ENCODE data around the gene C2CD3. TPM values are rescaled to one million over a fixed set of nuclear protein-coding genes. Genes with fewer than 3 reads are reported as not detected.

The C2CD3 gene
- total and polyA plus RNA-seq, 9 of the 15 experiments (the other 6 are each of a cell fraction or from before 2014, with no cell fraction given) = 4.4 to 20.2 (median 15.4) TPM

- peak; percentile 93 for TF ChIP-seq ZBTB9 (CRISPR knock-in tag; IDR thresholded peaks at IDR 0.05)
- peak in 1 of 2 experiments; percentile 74; a peak in 1 of 4 replicates for TF ChIP-seq UBTF (IDR thresholded peaks at IDR 0.05; ENCODE audit: borderline replicate concordance in 1 of 2, low read depth in 2 of 2, low read length in 2 of 2)
- TF ChIP-seq ZNF431 (CRISPR knock-in tag; IDR thresholded peaks at IDR 0.05) = peak; percentile 83
- TF ChIP-seq MYNN (IDR thresholded peaks at IDR 0.05) = peak; percentile 80
- no peak for TF ChIP-seq MYNN (CRISPR knock-in tag; IDR thresholded peaks at IDR 0.05)
- TF ChIP-seq JUN (IDR thresholded peaks at IDR 0.05; ENCODE audit: borderline replicate concordance, low read depth, low read length) = peak; percentile 83
- TF ChIP-seq JUN (CRISPR knock-in tag; IDR thresholded peaks at IDR 0.05; ENCODE audit: borderline replicate concordance) = no peak
- no peak for TF ChIP-seq FIP1L1 (IDR thresholded peaks at IDR 0.05; ENCODE audit: low read depth, low read length, poor library complexity, severe bottlenecking)
- peak; percentile 34 for TF ChIP-seq ASH1L (IDR thresholded peaks at IDR 0.05; ENCODE audit: borderline replicate concordance, low read depth, partially characterized antibody)
- TF ChIP-seq ZNF324 (CRISPR knock-in tag; IDR thresholded peaks at IDR 0.05) = 0 out of 2 replicates have a peak, but pooled peaks have one; percentile 64
- peak; percentile 95 for TF ChIP-seq SMARCE1 (IDR thresholded peaks at IDR 0.05)
- peak; percentile 95 for TF ChIP-seq CBFB (CRISPR knock-in tag; IDR thresholded peaks at IDR 0.05)
- peak; percentile 26; the same call in 1 of the 2 replicates for TF ChIP-seq ZEB2 (IDR thresholded peaks at IDR 0.05)
- TF ChIP-seq MCM5 (IDR thresholded peaks at IDR 0.05; ENCODE audit: low read depth) = no peak
- peak; percentile 99 for TF ChIP-seq TEAD4 (IDR thresholded peaks at IDR 0.05; ENCODE audit: low read length)
- no peak for TF ChIP-seq TEAD4 (CRISPR knock-in tag; IDR thresholded peaks at IDR 0.05; ENCODE audit: borderline replicate concordance)
- peak; percentile 92 for TF ChIP-seq ZNF766 (CRISPR knock-in tag; conservative IDR thresholded peaks at IDR 0.05)
- peak; percentile 69 for TF ChIP-seq ETV1 (tag; conservative IDR thresholded peaks at IDR 0.05; ENCODE audit: low read depth)
- TF ChIP-seq ZNF143 (CRISPR knock-in tag; IDR thresholded peaks at IDR 0.05) = no peak
- peak; percentile 88 for TF ChIP-seq ETV5 (CRISPR knock-in tag; IDR thresholded peaks at IDR 0.05; ENCODE audit: low read depth)
- TF ChIP-seq SNIP1 (IDR thresholded peaks at IDR 0.05; ENCODE audit: low read depth) = no peak
- no peak for TF ChIP-seq RFX1 (IDR thresholded peaks at IDR 0.05)
- TF ChIP-seq KAT8 (IDR thresholded peaks at IDR 0.05; ENCODE audit: low read depth) = no peak
- no peak for TF ChIP-seq ZNF282 (CRISPR knock-in tag; IDR thresholded peaks at IDR 0.05)
- TF ChIP-seq MYBL2 (IDR thresholded peaks at IDR 0.05; ENCODE audit: low read depth) = no peak; the same call in 1 of the 2 replicates
- no peak for TF ChIP-seq MYBL2 (CRISPR knock-in tag; IDR thresholded peaks at IDR 0.05; ENCODE audit: borderline replicate concordance)
Observed at GRCh38 chr11:74011360-74012073, 159.3 kb downstream of the C2CD3 start (continued).
